Activated CD8-positive, alpha-beta T cell treated with anti-CD3 and anti-CD28 coated beads for 36 hours (primary cell): ENCODE data around the gene MT1B. TPM values are rescaled to one million over a fixed set of nuclear protein-coding genes. Genes with fewer than 3 reads are reported as not detected.

ENCODE experiments used
- ATAC-seq: fragments of 200-7000 bp; cut with Tn5 transposase; one replicate; pipeline ENCODE4 v1.10.0; 2021; ENCODE audit warnings: mild to moderate bottlenecking, moderate library complexity
- CTCF ChIA-PET: fragments of 350-600 bp; sonication (Branson Sonifier 250); formaldehyde crosslinking; loops from one replicate; lab custom pipeline; 2021; ENCODE audit warnings: antibody characterized with exemption; lab: Charles Lee
- POLR2A ChIA-PET: fragments of 350-600 bp; sonication (Branson Sonifier 250); formaldehyde crosslinking; loops from one replicate; lab custom pipeline; 2021; ENCODE audit warnings: antibody characterized with exemption; lab: Charles Lee
- DNase-seq: peaks from one replicate; pipeline ENCODE4 v3.0.0-alpha.2; 2020
- H3K27ac Mint-ChIP-seq: one replicate; pipeline ENCODE4 v1.8.0; 2021; ENCODE audit warnings: mild to moderate bottlenecking, mixed read lengths
- H3K27me3 Mint-ChIP-seq: one replicate; pipeline ENCODE4 v1.8.0; 2021; ENCODE audit warnings: mixed read lengths
- H3K36me3 Mint-ChIP-seq: one replicate; pipeline ENCODE4 v1.8.0; 2021; ENCODE audit warnings: low read depth, mixed read lengths
- H3K4me1 Mint-ChIP-seq: one replicate; pipeline ENCODE4 v1.8.0; 2021; ENCODE audit warnings: low read depth, mixed read lengths
- H3K4me3 Mint-ChIP-seq: one replicate; pipeline ENCODE4 v1.8.0; 2021; ENCODE audit warnings: mild to moderate bottlenecking, moderate library complexity, mixed read lengths
- H3K9me3 Mint-ChIP-seq: one replicate; pipeline ENCODE4 v1.8.0; 2021; ENCODE audit warnings: mixed read lengths
- CTCF ChIP-seq: fragments of 200-600 bp; IDR thresholded peaks from one replicate; pipeline ENCODE4 v1.8.0; 2022; ENCODE audit warnings: antibody characterized with exemption, mild to moderate bottlenecking
- intact Hi-C: fragments of 100-400 bp; cut with micrococcal nuclease; formaldehyde crosslinking; loops from one replicate; pipeline ENCODE4 v1.10.0; 2022
- total RNA-seq, 2 experiments: library from RNA; stranded (reverse); gene quantifications; one replicate each; pipeline ENCODE4 v1.2.3, GENCODE V29; 2021

The MT1B gene
- total RNA-seq, 2 experiments from 2014 or later: not detected

- peaks cover 7% of the 10 kb centered on the region for H3K36me3 Mint-ChIP-seq
- no peak for ATAC-seq
- ChIA-PET POLR2A (no interaction called here), CTCF (interaction anchor here (4.3 kb wide), 1 partner anchor 23 kb away, joined by 20 read pairs; no protein-coding TSS in a partner anchor)
- H3K27me3 Mint-ChIP-seq: peaks cover 1% of the 10 kb centered on the region
- H3K27ac Mint-ChIP-seq: no peak overlapping the region
- H3K9me3 Mint-ChIP-seq: no peaks in the 10 kb centered on the region
- intact Hi-C loops: no loop called here
- H3K4me1 Mint-ChIP-seq: peaks cover 37% of the 10 kb centered on the region
- no peak for DNase-seq
- TF ChIP-seq CTCF: no peak
- no peak overlapping the region for H3K4me3 Mint-ChIP-seq
Measured at GRCh38 chr16:56679078-56679730, 27.5 kb downstream of the MT1B start.

DNA sequence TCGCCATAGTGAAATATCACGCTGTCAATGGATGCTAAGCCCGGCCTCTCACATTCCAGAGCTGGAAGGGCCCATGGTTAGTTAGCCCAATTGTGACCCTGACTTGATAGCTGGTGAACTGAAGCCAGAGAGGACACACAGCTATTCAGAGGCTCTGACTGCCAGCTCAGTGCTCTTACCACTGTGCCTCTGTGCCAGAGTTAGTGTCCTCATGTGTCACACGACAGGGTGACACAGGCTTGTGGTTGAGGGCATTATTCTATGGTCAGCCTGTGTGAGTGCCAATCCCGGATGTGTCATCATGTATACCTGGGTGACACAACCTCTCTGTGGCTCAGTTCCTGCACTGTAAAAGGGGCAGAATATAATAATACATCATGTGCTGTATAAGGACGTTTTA is 28.1 kb downstream of the MT1B start:
- intact Hi-C loops: loop anchor here (5.0 kb wide), 1 partner anchor 68 kb away; no protein-coding TSS in a partner anchor
- Mint-ChIP-seq H3K36me3 (peaks cover 7% of the 10 kb centered on the region), H3K4me1 (peaks cover 38% of the 10 kb centered on the region), H3K27ac (no peak overlapping the region), H3K9me3 (no peaks in the 10 kb centered on the region), H3K4me3 (no peak overlapping the region), H3K27me3 (peaks cover 1% of the 10 kb centered on the region)
- CTCF ChIA-PET: interaction anchor here (4.3 kb wide), 1 partner anchor 22 kb away, joined by 20 read pairs; no protein-coding TSS in a partner anchor
- DNase-seq (peak; percentile 61), ATAC-seq (peak; percentile 18)
- POLR2A ChIA-PET: no interaction called here
- no peak for TF ChIP-seq CTCF

DNA sequence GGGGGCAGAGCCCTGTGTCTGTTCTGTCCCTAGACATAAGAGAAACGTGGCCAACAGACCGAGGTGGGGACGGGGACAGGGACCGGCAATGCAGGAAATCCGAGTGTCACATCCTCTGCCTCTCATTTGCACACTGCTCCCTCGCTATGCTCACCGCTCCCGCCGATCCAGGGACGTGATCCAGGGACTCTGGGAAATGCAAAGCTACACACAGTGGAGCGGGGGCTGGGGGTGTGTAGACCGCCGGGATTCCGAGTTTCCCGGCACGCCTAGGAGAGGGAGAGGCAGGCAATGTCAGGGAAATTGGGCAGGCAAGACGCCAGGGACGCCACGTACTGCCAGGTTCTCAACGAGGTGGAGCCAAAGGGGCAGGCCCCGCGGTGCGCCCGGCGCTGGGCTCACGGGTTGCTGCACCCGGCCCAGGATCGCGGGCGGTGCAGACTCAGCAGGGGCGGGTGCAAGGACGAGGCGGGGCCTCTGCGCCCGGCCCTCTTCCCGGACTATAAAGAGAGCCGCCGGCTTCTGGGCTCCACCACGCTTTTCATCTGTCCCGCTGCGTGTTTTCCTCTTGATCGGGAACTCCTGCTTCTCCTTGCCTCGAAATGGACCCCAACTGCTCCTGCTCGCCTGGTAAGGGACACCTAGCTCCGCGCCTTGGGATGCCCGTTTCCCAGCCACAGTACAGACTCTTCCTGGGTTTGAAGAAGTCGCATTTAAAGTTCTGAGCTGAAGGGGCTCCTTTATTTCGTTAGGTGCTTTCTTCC is 30.4 kb downstream of the MT1B start, which contains the start of gene MT1X:
Gene MT1X (plus strand): TSS at position 532 of the 764 bp plus-strand sequence. CDS start 71 bp downstream, at position 603.
- ChIA-PET POLR2A (interaction anchor here (0.6 to 2.5 kb wide), 14 partner anchors 10 to 405 kb away, joined by 3 to 13 read pairs (median 4); partner anchors contain the start of genes MT1G and MT2A), CTCF (interaction anchor here (0.7 to 2.4 kb wide), 4 partner anchors 9 to 106 kb away, joined by 3 to 17 read pairs (median 8); no protein-coding TSS in a partner anchor)
- peaks cover 21% of the 10 kb centered on the region for H3K4me1 Mint-ChIP-seq
- intact Hi-C loops: loop anchor here (5.0 kb wide), 1 partner anchor 70 kb away; no protein-coding TSS in a partner anchor
- no peak for TF ChIP-seq CTCF
- DNase-seq (peak; percentile 95), ATAC-seq (peak; percentile 97)
- peak within 1 kb of the TSS; percentile 97 for H3K27ac Mint-ChIP-seq
- no peaks in the 10 kb centered on the region for H3K27me3 Mint-ChIP-seq
- peak within 1 kb of the TSS; percentile 86 for H3K4me3 Mint-ChIP-seq
- no peaks in the 10 kb centered on the region for H3K9me3 Mint-ChIP-seq
- H3K36me3 Mint-ChIP-seq: peaks cover 12% of the 10 kb centered on the region

- H3K27ac Mint-ChIP-seq: peak overlapping the region; percentile 88
- H3K36me3 Mint-ChIP-seq: peaks cover 12% of the 10 kb centered on the region
- peak overlapping the region; percentile 86 for H3K4me3 Mint-ChIP-seq
- ATAC-seq (peak; percentile 10), DNase-seq (no peak)
- peaks cover 21% of the 10 kb centered on the region for H3K4me1 Mint-ChIP-seq
- ChIA-PET POLR2A (interaction anchor here (0.6 to 2.5 kb wide), 15 partner anchors 9 to 404 kb away, joined by 3 to 13 read pairs (median 4); partner anchors contain the start of genes MT1G and MT2A), CTCF (interaction anchor here (0.7 to 2.4 kb wide), 6 partner anchors 9 to 106 kb away, joined by 3 to 17 read pairs (median 5); no protein-coding TSS in a partner anchor)
- H3K27me3 Mint-ChIP-seq: no peaks in the 10 kb centered on the region
- TF ChIP-seq CTCF: no peak
- intact Hi-C loops: loop anchor here (5.0 kb wide), 1 partner anchor 71 kb away; no protein-coding TSS in a partner anchor
- H3K9me3 Mint-ChIP-seq: no peaks in the 10 kb centered on the region
Measured at GRCh38 chr16:56682703-56683397, 31.2 kb downstream of the MT1B start.
